ENCODE results near the gene CX3CR1.
"Not testable (repeated sequence)": the region's sequence is repeated elsewhere in the genome, so short reads cannot be mapped to it uniquely, and the experiment has no call there.

CX3CR1 gene

GRCh38 chr3:39262846-39263245 lies 17.0 kb downstream of the CX3CR1 start:
- DNase-seq = no peak

- DNase-seq = no peak
Observed at GRCh38 chr3:39261726-39262125, 18.1 kb downstream of the CX3CR1 start.

- no peak for DNase-seq
Observed at GRCh38 chr3:39260957-39261356, 18.9 kb downstream of the CX3CR1 start.

GRCh38 chr3:39260318-39260717 lies 19.5 kb downstream of the CX3CR1 start:
- DNase-seq = no peak

GRCh38 chr3:39255503-39256325 lies 24.1 kb downstream of the CX3CR1 start:
- no peak for DNase-seq

GRCh38 chr3:39254806-39255449 lies 24.9 kb downstream of the CX3CR1 start:
- DNase-seq = no peak

GRCh38 chr3:39251576-39251975 lies 28.3 kb downstream of the CX3CR1 start:
- no peak for DNase-seq

GRCh38 chr3:39250116-39250747 lies 29.6 kb downstream of the CX3CR1 start:
- no peak for DNase-seq

GRCh38 chr3:39249453-39250115 lies 30.3 kb downstream of the CX3CR1 start:
- no peak for DNase-seq

- no peak for DNase-seq
Observed at GRCh38 chr3:39241561-39241960, 38.3 kb downstream of the CX3CR1 start.

GRCh38 chr3:39237027-39237426 lies 42.8 kb downstream of the CX3CR1 start:
- no peak for DNase-seq

GRCh38 chr3:39234651-39235050 lies 45.2 kb downstream of the CX3CR1 start:
- no peak for DNase-seq

- DNase-seq = no peak
Observed at GRCh38 chr3:39232859-39233258, 47.0 kb downstream of the CX3CR1 start.

GRCh38 chr3:39230453-39230852 lies 49.4 kb downstream of the CX3CR1 start:
- DNase-seq = no peak

- no peak for DNase-seq
Observed at GRCh38 chr3:39228496-39228895, 51.3 kb downstream of the CX3CR1 start.

GRCh38 chr3:39227596-39227995 lies 52.2 kb downstream of the CX3CR1 start:
- not testable (repeated sequence) for DNase-seq

GRCh38 chr3:39226106-39226741 lies 53.6 kb downstream of the CX3CR1 start:
- no peak for DNase-seq

- no peak for DNase-seq
Observed at GRCh38 chr3:39224288-39224687, 55.5 kb downstream of the CX3CR1 start.

- no peak for DNase-seq
Observed at GRCh38 chr3:39222939-39223338, 56.9 kb downstream of the CX3CR1 start.

GRCh38 chr3:39222462-39222861 lies 57.4 kb downstream of the CX3CR1 start:
- DNase-seq = no peak

- DNase-seq = no peak
Observed at GRCh38 chr3:39221141-39221530, 58.7 kb downstream of the CX3CR1 start.

GRCh38 chr3:39220407-39221140 lies 59.3 kb downstream of the CX3CR1 start:
- no peak for DNase-seq
